Smooth muscle cell (in vitro differentiated cells): Measurements from ENCODE around the gene PIGH. TPM values are rescaled to one million over a fixed set of nuclear protein-coding genes. Genes with fewer than 3 reads are reported as not detected.
A peak's percentile ranks its signal among the peaks of the same experiment; 100 is the strongest.

ENCODE experiments used
- DNase-seq: peaks from one replicate; lab custom pipeline; 2025; ENCODE audit not compliant: unreplicated experiment; lab: John Stamatoyannopoulos, UW
- H2AFZ ChIP-seq: fragments of 200-600 bp; sonication (generic); 2 replicates; pipeline ENCODE4 v1.6.0; 2016; ENCODE audit warnings: antibody characterized with exemption, low read depth, mild to moderate bottlenecking
- H3F3A ChIP-seq: fragments of 200-600 bp; sonication (generic); 2 replicates; pipeline ENCODE4 v1.6.0; 2017; ENCODE audit warnings: antibody characterized with exemption, low read depth
- H3K27ac ChIP-seq: fragments of 200-600 bp; sonication (generic); 2 replicates; pipeline ENCODE4 v1.5.1; 2016; ENCODE audit warnings: low read depth, mild to moderate bottlenecking
- H3K27me3 ChIP-seq: fragments of 200-600 bp; sonication (generic); 2 replicates; pipeline ENCODE4 v1.6.1; 2016; ENCODE audit warnings: low read depth, mild to moderate bottlenecking
- H3K36me3 ChIP-seq: fragments of 200-600 bp; sonication (generic); 2 replicates; pipeline ENCODE4 v1.5.1; 2016; ENCODE audit warnings: low read depth
- H3K4me1 ChIP-seq: fragments of 200-600 bp; sonication (generic); 2 replicates; pipeline ENCODE4 v1.5.1; 2016; ENCODE audit warnings: low read depth
- H3K4me2 ChIP-seq: fragments of 200-600 bp; sonication (generic); 2 replicates; pipeline ENCODE4 v1.6.0; 2016; ENCODE audit warnings: mild to moderate bottlenecking
- H3K4me3 ChIP-seq: fragments of 200-600 bp; sonication (generic); 2 replicates; pipeline ENCODE4 v1.5.1; 2016; ENCODE audit warnings: mild to moderate bottlenecking
- H3K79me2 ChIP-seq: fragments of 200-600 bp; sonication (generic); 2 replicates; pipeline ENCODE4 v1.6.0; 2016; ENCODE audit warnings: low read depth, mild to moderate bottlenecking
- H3K9ac ChIP-seq: fragments of 200-600 bp; sonication (generic); 2 replicates; pipeline ENCODE4 v1.6.0; 2016; ENCODE audit warnings: low read depth
- H3K9me3 ChIP-seq: fragments of 200-600 bp; sonication (generic); replicated peaks from 2 replicates; pipeline ENCODE4 v1.5.1; 2016; ENCODE audit warnings: low read depth
- H4K20me1 ChIP-seq: fragments of 200-600 bp; sonication (generic); 2 replicates; pipeline ENCODE4 v1.6.0; 2016; ENCODE audit warnings: low read depth
- CTCF ChIP-seq: fragments of 200-600 bp; sonication (generic); IDR thresholded peaks from 2 replicates; pipeline ENCODE4 v1.5.1; 2017; ENCODE audit warnings: borderline replicate concordance, mild to moderate bottlenecking, antibody characterized with exemption; ENCODE audit not compliant: insufficient read depth, poor library complexity, severe bottlenecking
- WGBS: methylation state at CpG from one replicate; pipeline ENCODE4 v1.1.7; 2016; ENCODE audit warnings: low lambda C conversion rate; 5-methylcytosine and 5-hydroxymethylcytosine counted together
- polyA plus RNA-seq: library from polyadenylated mRNA; unstranded; fragments of >200 nt; fragmentation: Nextera tagmentation; extraction: Ambion mirVana; gene quantifications from 2 replicates; pipeline ENCODE4 v1.2.1, GENCODE V29; 2016
- small RNA-seq: library from RNA; depleted of rRNA; stranded (forward); fragments of <200 nt; gene quantifications from one replicate; pipeline ENCODE3, GENCODE V24; 2014
- total RNA-seq: library from RNA; depleted of rRNA; stranded (reverse); fragments of >200 nt; gene quantifications from 2 replicates; pipeline ENCODE4 v1.2.3, GENCODE V29; 2014

PIGH gene
- total and polyA plus RNA-seq, 2 experiments from 2014 or later, result 15.5 to 20.6 TPM

- TF ChIP-seq CTCF, result no peak
- 44% methylated on average over 24 of the region's 24 CpGs for WGBS
- DNase-seq, result no peak
- H3K4me1 ChIP-seq, result peaks cover 21% of the 10 kb centered on the region
- no peaks in the 10 kb centered on the region for H3K79me2 ChIP-seq
- H4K20me1 ChIP-seq, result no peaks in the 10 kb centered on the region
- no peaks in the 10 kb centered on the region for H3K36me3 ChIP-seq
- no peaks in the 10 kb centered on the region for H3K9me3 ChIP-seq
- peak overlapping the region; percentile 28 for H2AFZ ChIP-seq
- peak overlapping the region; percentile 28 for H3K4me3 ChIP-seq
- H3K9ac ChIP-seq, result no peak overlapping the region
- H3F3A ChIP-seq, result no peaks in the 10 kb centered on the region
- no peaks in the 10 kb centered on the region for H3K27me3 ChIP-seq
- no peak overlapping the region for H3K27ac ChIP-seq
- H3K4me2 ChIP-seq, result peak overlapping the region; percentile 27
Observed at GRCh38 chr14:67541448-67542387, 58.4 kb downstream of the PIGH start.

Small RNA genes lying within 50 kb of the gene (small RNA-seq; reads per million reads assigned to genes)
- gene AL132640.3 (not detected), gene RF00019 (not detected)

Other genes starting within 250 kb of the PIGH start
- 93.8 and 95.2 TPM in 2 replicates for gene ATP6V1D, start 240.5 kb downstream of the PIGH start, total RNA-seq
- gene ATP6V1D, start 240.5 kb downstream of the PIGH start, polyA plus RNA-seq, result 119 and 122 TPM in 2 replicates
- gene EIF2S1, start 239.9 kb downstream of the PIGH start, total RNA-seq, result 93.9 and 121 TPM in 2 replicates
- 126 and 133 TPM in 2 replicates for gene EIF2S1, start 239.9 kb downstream of the PIGH start, polyA plus RNA-seq
- gene PLEK2, start 188.1 kb downstream of the PIGH start, total RNA-seq, result 1.8 and 3.1 TPM in 2 replicates
- 1.6 and 4.2 TPM in 2 replicates for gene PLEK2, start 188.1 kb downstream of the PIGH start, polyA plus RNA-seq
- gene TMEM229B, start 111.5 kb downstream of the PIGH start, total RNA-seq, result 0.22 and 2.0 TPM in 2 replicates
- 0.49 TPM in 1 of 2 replicates, not detected in the other for gene TMEM229B, start 111.5 kb downstream of the PIGH start, polyA plus RNA-seq
- gene PLEKHH1, start 67.0 kb downstream of the PIGH start, total RNA-seq, result 2.6 and 12.1 TPM in 2 replicates
- 0.88 and 3.8 TPM in 2 replicates for gene PLEKHH1, start 67.0 kb downstream of the PIGH start, polyA plus RNA-seq
- 11.3 and 13.4 TPM in 2 replicates for gene ARG2, start 19.7 kb upstream of the PIGH start, total RNA-seq
- gene ARG2, start 19.7 kb upstream of the PIGH start, polyA plus RNA-seq, result 11.7 and 18.5 TPM in 2 replicates
- 32.9 and 33.0 TPM in 2 replicates for gene VTI1B, start 74.4 kb upstream of the PIGH start, total RNA-seq
- 106 and 113 TPM in 2 replicates for gene VTI1B, start 74.4 kb upstream of the PIGH start, polyA plus RNA-seq
- 104 and 121 TPM in 2 replicates for gene RDH11, start 95.5 kb upstream of the PIGH start, total RNA-seq
- gene RDH11, start 95.5 kb upstream of the PIGH start, polyA plus RNA-seq, result 106 and 116 TPM in 2 replicates
- 0.09 and 1.9 TPM in 2 replicates for gene RDH12, start 101.6 kb upstream of the PIGH start, total RNA-seq
- gene RDH12, start 101.6 kb upstream of the PIGH start, polyA plus RNA-seq, result 0.30 TPM in 1 of 2 replicates, not detected in the other
- 22.3 and 42.7 TPM in 2 replicates for gene ZFYVE26, start 216.3 kb upstream of the PIGH start, total RNA-seq
- gene ZFYVE26, start 216.3 kb upstream of the PIGH start, polyA plus RNA-seq, result 4.5 and 5.5 TPM in 2 replicates
- 5.3 and 13.4 TPM in 2 replicates for gene RAD51B, start 219.5 kb upstream of the PIGH start, total RNA-seq
- gene RAD51B, start 219.5 kb upstream of the PIGH start, polyA plus RNA-seq, result 4.6 and 5.9 TPM in 2 replicates